PC-9 (cell line): ENCODE data around the gene HYAL1.

ENCODE experiments used
- EZH2 ChIP-seq: fragments of 200-600 bp; sonication (generic); IDR thresholded peaks from 2 replicates; pipeline ENCODE4 v1.8.0; 2017; ENCODE audit warnings: antibody characterized with exemption, low read depth
- TF ChIP-seq, protein P1 (sequence below): fragments of 200-600 bp; sonication (generic); conservative IDR thresholded peaks from 2 replicates; pipeline ENCODE4 v1.6.1; 2017; ENCODE audit warnings: mixed run types, antibody characterized with exemption, mild to moderate bottlenecking, moderate library complexity

DNA sequence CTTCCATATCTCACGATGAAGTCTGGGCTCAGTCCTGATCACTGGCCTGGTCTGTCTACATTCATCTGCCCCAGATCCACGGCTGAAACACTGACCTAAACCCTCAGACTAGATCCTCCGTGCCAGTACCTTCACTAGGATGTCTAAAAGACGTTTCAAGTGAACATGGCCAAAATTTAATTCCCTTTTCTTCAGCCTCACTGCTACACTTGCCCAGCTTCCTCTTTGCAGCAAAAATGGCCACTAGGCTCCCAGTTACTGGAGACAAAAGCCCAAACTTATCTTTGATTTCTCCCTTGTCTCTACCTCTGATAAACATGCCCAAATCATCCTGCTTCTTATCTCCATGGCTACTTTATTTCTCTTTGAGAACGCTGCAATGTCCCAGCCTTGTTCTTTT, 35.6 kb upstream of the HYAL1 start:
- TF ChIP-seq, protein P1, sequence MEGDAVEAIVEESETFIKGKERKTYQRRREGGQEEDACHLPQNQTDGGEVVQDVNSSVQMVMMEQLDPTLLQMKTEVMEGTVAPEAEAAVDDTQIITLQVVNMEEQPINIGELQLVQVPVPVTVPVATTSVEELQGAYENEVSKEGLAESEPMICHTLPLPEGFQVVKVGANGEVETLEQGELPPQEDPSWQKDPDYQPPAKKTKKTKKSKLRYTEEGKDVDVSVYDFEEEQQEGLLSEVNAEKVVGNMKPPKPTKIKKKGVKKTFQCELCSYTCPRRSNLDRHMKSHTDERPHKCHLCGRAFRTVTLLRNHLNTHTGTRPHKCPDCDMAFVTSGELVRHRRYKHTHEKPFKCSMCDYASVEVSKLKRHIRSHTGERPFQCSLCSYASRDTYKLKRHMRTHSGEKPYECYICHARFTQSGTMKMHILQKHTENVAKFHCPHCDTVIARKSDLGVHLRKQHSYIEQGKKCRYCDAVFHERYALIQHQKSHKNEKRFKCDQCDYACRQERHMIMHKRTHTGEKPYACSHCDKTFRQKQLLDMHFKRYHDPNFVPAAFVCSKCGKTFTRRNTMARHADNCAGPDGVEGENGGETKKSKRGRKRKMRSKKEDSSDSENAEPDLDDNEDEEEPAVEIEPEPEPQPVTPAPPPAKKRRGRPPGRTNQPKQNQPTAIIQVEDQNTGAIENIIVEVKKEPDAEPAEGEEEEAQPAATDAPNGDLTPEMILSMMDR = no peak
- TF ChIP-seq EZH2 = no peak
